Immature natural killer cell (primary cell): ENCODE data around the gene HINFP. TPM values are rescaled to one million over a fixed set of nuclear protein-coding genes. Genes with fewer than 3 reads are reported as not detected.
"Not testable (repeated sequence)": the region's sequence is repeated elsewhere in the genome, so short reads cannot be mapped to it uniquely, and the experiment has no call there.

ENCODE experiments used
- DNase-seq, 3 donors: peaks; one replicate each; pipeline ENCODE4 v3.0.0; 2022; ENCODE audit warnings: mixed read lengths in 1 of 3
- H3K27ac Mint-ChIP-seq, 6 donors: one replicate each; pipeline ENCODE4 v1.8.0; 2020; ENCODE audit warnings: mixed read lengths in 6 of 6, mild to moderate bottlenecking in 5 of 6, inconsistent platforms in 4 of 6, moderate library complexity in 3 of 6
- H3K27me3 Mint-ChIP-seq, 3 donors: one replicate each; pipeline ENCODE4 v1.8.0; 2020 to 2021; ENCODE audit warnings: low read depth in 3 of 3, mild to moderate bottlenecking in 3 of 3, mixed read lengths in 3 of 3, moderate library complexity in 3 of 3, inconsistent platforms in 1 of 3
- H3K36me3 Mint-ChIP-seq, 3 donors: one replicate each; pipeline ENCODE4 v1.8.0; 2020; ENCODE audit warnings: mixed read lengths in 3 of 3, inconsistent platforms in 2 of 3, mild to moderate bottlenecking in 2 of 3
- H3K4me1 Mint-ChIP-seq, 2 donors: one replicate each; pipeline ENCODE4 v1.8.0; 2020; ENCODE audit warnings: inconsistent platforms in 2 of 2, mild to moderate bottlenecking in 2 of 2, mixed read lengths in 2 of 2, moderate library complexity in 1 of 2
- H3K4me3 Mint-ChIP-seq, 5 donors: one replicate each; pipeline ENCODE4 v1.8.0; 2020; ENCODE audit warnings: mild to moderate bottlenecking in 5 of 5, mixed read lengths in 5 of 5, inconsistent platforms in 3 of 5, moderate library complexity in 3 of 5
- H3K9me3 Mint-ChIP-seq, 6 donors: one replicate each; pipeline ENCODE4 v1.8.0; 2020; ENCODE audit warnings: mild to moderate bottlenecking in 6 of 6, mixed read lengths in 6 of 6, inconsistent platforms in 4 of 6, moderate library complexity in 3 of 6
- polyA plus RNA-seq, 3 donors: library from polyadenylated mRNA; unstranded; fragments of 300-500 nt; fragmentation: Illumina TruSeq; gene quantifications; one replicate each; pipeline ENCODE4 v1.2.3, GENCODE V29; 2021

Gene HINFP
- polyA plus RNA-seq, 3 donors from 2014 or later, result 9.2 to 18.6 (median 11.0) TPM

GRCh38 chr11:119157063-119157462 is 35.7 kb downstream of the HINFP start:
- no peak overlapping the region for H3K4me3 Mint-ChIP-seq
- H3K27me3 Mint-ChIP-seq, result peaks cover 5 to 9% (median 5%) of the 10 kb centered on the region in 3 donors

DNA sequence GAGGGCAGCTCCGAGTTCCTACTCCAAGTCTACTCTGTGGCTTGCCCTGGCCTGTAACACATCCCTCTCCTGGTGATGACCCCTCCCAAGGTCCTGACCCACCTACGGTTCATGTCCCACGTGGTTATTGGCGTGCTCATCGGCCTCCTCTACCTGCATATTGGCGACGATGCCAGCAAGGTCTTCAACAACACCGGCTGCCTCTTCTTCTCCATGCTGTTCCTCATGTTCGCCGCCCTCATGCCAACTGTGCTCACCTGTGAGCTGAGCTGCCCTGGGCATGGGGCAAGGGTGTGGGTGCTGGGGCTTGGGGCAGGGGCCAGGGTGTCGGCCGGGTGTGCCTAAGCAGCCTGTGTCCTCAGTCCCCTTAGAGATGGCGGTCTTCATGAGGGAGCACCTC is 37.1 kb downstream of the HINFP start:
- DNase-seq, result no peak
- no peak overlapping the region for H3K27ac Mint-ChIP-seq
- no peak overlapping the region for H3K4me3 Mint-ChIP-seq
- H3K4me1 Mint-ChIP-seq, result no peaks in the 10 kb centered on the region
- H3K9me3 Mint-ChIP-seq, result no peaks in the 10 kb centered on the region
- H3K36me3 Mint-ChIP-seq, result no peaks in the 10 kb centered on the region
- peaks cover 4 to 5% (median 5%) of the 10 kb centered on the region in 3 donors for H3K27me3 Mint-ChIP-seq

More at GRCh38 chr11:119157063-119157462, 35.7 kb downstream of the HINFP start:
- Mint-ChIP-seq H3K27ac (no peak overlapping the region), H3K36me3 (no peaks in the 10 kb centered on the region), H3K9me3 (no peaks in the 10 kb centered on the region), H3K4me1 (no peaks in the 10 kb centered on the region)
- DNase-seq, result no peak

GRCh38 chr11:119160151-119160550 is 38.8 kb downstream of the HINFP start:
- Mint-ChIP-seq H3K27ac (no peak overlapping the region), H3K36me3 (no peaks in the 10 kb centered on the region), H3K9me3 (no peaks in the 10 kb centered on the region), H3K27me3 (peaks cover 0 to 2% (median 1%) of the 10 kb centered on the region in 3 donors), H3K4me3 (no peak overlapping the region), H3K4me1 (no peaks in the 10 kb centered on the region)
- no peak for DNase-seq

DNA sequence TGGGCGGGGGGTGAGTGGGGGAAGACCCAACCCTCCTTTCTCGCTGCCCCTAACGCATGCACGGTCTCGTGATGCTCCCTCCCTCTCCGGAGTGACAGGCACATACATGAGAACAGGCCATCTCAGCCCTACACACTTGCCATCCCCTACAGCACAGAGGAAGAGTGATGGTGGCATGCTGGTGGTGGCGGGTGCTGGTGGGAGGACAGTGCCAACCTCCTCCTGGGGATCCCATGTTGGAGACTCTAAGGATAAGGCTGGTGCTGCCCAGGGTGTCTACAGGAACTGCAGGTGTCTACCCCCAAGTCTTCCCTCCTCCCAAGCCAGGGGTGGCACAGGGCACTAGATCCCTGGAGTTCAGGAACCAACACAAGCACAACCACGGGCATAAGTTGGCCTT is 40.5 kb downstream of the HINFP start:
- Mint-ChIP-seq H3K36me3 (no peaks in the 10 kb centered on the region), H3K4me1 (no peaks in the 10 kb centered on the region), H3K27ac (no peak overlapping the region), H3K27me3 (no peaks in the 10 kb centered on the region), H3K9me3 (no peaks in the 10 kb centered on the region), H3K4me3 (no peak overlapping the region)
- no peak for DNase-seq

DNA sequence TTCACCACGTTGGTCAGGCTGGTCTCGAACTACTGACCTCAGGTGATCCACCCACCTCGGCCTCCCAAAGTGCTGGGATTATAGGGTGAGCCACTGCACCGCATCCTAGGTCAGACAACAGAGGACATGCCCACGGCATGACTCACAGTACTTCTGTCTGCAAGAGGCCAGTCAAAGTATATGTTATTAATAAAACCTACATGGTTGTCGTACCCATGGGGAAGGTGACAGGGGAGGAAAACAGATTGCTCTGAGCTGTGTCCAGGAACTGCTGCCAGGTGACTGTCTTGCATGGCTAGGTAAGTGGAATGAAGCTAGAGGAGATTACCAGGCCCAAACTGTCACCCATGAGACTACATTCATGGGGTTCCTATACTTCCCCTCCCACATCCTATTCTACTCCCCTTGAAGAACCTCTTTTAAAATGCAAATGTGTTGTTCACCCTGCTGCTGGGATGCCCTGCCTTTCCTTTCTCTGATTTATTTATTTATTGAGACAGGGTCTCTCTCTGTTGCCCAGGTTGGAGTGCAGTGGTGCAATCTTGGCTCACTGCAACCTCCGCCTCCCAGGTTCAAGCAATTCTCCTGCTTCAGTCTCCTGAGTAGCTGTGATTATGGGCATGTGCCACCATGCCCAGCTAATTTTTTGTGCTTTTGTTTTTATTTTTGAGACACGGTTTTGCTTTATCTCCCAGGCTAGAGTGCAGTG is 45.1 kb downstream of the HINFP start:
- H3K36me3 Mint-ChIP-seq, result no peaks in the 10 kb centered on the region
- H3K9me3 Mint-ChIP-seq, result no peaks in the 10 kb centered on the region
- H3K4me3 Mint-ChIP-seq, result no peak overlapping the region
- peaks cover 0 to 2% (median 0%) of the 10 kb centered on the region in 3 donors for H3K27me3 Mint-ChIP-seq
- DNase-seq, result no peak
- peaks cover 5 to 14% of the 10 kb centered on the region in 2 donors for H3K4me1 Mint-ChIP-seq
- H3K27ac Mint-ChIP-seq, result no peak overlapping the region

GRCh38 chr11:119167077-119167458 is 45.7 kb downstream of the HINFP start:
- not testable (repeated sequence) for H3K9me3 Mint-ChIP-seq, H3K27me3 Mint-ChIP-seq, H3K27ac Mint-ChIP-seq, DNase-seq, H3K36me3 Mint-ChIP-seq, H3K4me3 Mint-ChIP-seq
- H3K4me1 Mint-ChIP-seq, result peaks cover 5 to 14% of the 10 kb centered on the region in 2 donors

DNA sequence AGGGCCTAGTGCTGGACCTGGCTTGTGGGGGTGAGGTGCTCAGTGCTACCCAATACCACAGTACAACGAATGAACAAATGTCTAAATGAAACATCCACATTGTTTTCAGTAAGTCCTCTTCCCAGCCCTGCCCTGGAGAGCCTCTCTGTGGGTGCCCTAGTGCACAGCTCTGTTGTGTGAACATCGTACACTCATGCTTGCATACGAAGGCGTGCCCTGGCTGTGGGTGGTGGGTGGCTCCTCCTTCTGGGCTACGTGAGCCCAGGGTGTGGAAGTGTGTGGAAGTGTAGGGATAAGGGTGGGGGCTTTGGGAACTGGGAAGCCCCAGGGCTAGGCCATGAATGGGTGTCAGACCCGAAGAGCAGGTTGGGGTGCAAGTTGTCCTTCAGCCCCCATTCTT is 46.6 kb downstream of the HINFP start:
- no peaks in the 10 kb centered on the region for H3K9me3 Mint-ChIP-seq
- no peaks in the 10 kb centered on the region for H3K36me3 Mint-ChIP-seq
- no peak for DNase-seq
- peak overlapping the region in 4 of 5 donors; percentile 81 to 88 (median 83) for H3K4me3 Mint-ChIP-seq
- H3K27ac Mint-ChIP-seq, result peak overlapping the region; percentile 76 to 93 (median 89)
- H3K27me3 Mint-ChIP-seq, result peaks cover 0 to 2% (median 0%) of the 10 kb centered on the region in 3 donors
- peaks cover 5 to 14% of the 10 kb centered on the region in 2 donors for H3K4me1 Mint-ChIP-seq

DNA sequence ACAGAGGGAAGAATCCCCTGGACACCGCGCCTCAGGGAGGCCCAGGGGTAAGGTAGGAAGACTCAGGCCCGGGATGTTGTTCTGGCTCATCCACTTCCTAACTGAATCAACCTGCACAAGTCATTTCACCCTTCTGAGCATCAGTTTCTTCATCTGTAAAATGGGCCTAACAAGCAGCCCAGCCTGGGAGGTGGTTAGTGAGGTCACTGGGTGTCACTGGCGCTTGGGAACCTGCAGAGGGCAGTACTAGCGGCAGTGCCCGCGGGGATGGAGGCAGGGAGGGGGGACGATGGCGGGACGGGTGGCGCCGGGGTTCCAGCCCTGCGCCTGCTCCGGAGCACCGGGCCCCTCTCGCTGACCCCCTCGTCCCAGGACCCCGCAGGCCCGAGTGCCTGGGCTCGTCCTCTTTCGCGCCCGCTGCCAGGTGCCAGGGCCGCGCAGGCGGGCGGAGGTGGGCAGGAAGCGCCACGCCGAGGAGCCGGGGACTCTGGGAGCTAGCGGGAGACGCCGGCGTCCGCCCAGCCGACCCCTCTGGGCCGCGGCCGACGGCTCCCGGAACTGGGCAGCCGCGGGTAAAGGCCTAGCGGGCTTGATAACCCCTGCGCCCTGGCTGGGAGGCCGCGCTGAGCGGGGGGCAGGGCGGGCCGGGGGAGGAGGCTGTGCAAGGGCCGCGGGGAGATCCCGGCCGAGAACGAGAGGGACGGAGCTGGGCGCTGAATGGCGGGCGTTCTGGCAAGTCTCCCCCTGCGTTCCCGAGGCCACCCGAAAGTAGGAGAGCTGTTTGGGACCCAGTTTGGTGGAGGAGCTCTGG is 47.3 kb downstream of the HINFP start, which contains the start of gene NLRX1:
NLRX1 (plus strand) TSS at position 255 of the 811 bp plus-strand sequence. CDS start 2,679 bp downstream, outside the sequence.
- Mint-ChIP-seq H3K36me3 (no peaks in the 10 kb centered on the region), H3K27ac (peak within 1 kb of the TSS; percentile 85 to 93 (median 91))

DNA sequence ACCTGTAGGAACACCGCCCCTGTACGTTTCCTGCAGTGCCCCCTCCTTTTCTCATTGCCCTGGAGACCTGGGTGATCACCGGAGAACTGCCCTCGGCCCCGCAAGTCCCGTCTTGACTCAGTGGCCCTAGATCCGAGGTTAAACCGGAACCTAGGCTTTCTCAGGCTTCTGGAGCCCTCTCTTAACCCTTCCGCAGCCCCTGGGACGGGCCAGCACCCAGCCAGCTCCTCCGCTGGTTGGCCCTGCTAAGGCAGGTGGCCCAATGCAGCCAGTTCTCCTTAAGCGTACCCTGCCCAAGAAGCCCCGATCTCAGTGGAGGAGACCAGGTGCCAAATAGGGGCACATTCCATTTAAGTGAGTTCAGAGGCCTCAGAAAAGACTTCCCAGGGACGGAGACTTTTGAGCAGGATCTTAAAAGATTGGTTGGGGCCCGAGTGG is 47.9 kb downstream of the HINFP start:
- H3K27me3 Mint-ChIP-seq, result peaks cover 0 to 2% (median 0%) of the 10 kb centered on the region in 3 donors
- H3K36me3 Mint-ChIP-seq, result peaks cover 0 to 4% (median 0%) of the 10 kb centered on the region in 3 donors
- no peak for DNase-seq
- H3K9me3 Mint-ChIP-seq, result no peaks in the 10 kb centered on the region
- H3K27ac Mint-ChIP-seq, result peak overlapping the region; percentile 85 to 93 (median 91)
- H3K4me3 Mint-ChIP-seq, result peak overlapping the region; percentile 87 to 89 (median 88)
- H3K4me1 Mint-ChIP-seq, result peaks cover 5 to 14% of the 10 kb centered on the region in 2 donors

More for the DNA sequence above, 47.3 kb downstream of the HINFP start, which contains the start of gene NLRX1:
- Mint-ChIP-seq H3K27me3 (peaks cover 0 to 2% (median 0%) of the 10 kb centered on the region in 3 donors), H3K4me3 (peak within 1 kb of the TSS; percentile 87 to 89 (median 88)), H3K4me1 (peaks cover 5 to 14% of the 10 kb centered on the region in 2 donors), H3K9me3 (no peaks in the 10 kb centered on the region)
- DNase-seq, result peak; percentile 79 to 84 (median 83)

DNA sequence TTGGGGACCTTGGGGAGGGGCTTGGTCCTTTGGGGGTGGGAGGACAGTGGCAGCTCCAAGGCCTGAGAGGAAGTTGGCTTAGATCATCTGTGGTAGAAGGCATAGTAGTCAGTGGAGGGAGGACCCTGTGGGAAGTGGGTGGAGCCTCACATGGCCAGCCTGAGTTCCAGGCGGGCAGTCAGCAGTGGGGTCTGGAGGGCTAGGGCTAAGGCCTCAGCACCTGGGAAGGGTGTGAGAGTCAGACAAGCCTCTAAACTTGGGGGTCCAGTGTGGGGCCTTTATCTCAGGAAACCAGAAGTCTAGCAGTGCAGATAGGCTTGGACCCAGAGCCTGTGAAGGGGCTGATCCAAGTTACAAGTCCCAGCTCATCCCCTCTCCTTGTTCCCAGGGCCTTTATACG is 51.1 kb downstream of the HINFP start:
- Mint-ChIP-seq H3K27me3 (peaks cover 0 to 2% (median 0%) of the 10 kb centered on the region in 3 donors), H3K4me3 (no peak overlapping the region), H3K4me1 (peaks cover 5 to 17% of the 10 kb centered on the region in 2 donors), H3K9me3 (no peaks in the 10 kb centered on the region), H3K27ac (no peak overlapping the region), H3K36me3 (peaks cover 0 to 16% (median 0%) of the 10 kb centered on the region in 3 donors)
- no peak for DNase-seq

DNA sequence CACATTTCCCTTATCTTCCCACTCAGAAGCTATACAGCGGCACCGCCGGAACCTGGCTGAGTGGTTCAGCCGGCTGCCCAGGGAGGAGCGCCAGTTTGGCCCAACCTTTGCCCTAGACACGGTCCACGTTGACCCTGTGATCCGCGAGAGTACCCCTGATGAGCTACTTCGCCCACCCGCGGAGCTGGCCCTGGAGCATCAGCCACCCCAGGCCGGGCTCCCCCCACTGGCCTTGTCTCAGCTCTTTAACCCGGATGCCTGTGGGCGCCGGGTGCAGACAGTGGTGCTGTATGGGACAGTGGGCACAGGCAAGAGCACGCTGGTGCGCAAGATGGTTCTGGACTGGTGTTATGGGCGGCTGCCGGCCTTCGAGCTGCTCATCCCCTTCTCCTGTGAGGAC is 52.1 kb downstream of the HINFP start:
- H3K9me3 Mint-ChIP-seq, result no peaks in the 10 kb centered on the region
- no peak overlapping the region for H3K27ac Mint-ChIP-seq
- H3K4me3 Mint-ChIP-seq, result no peak overlapping the region
- no peak for DNase-seq
- peaks cover 5 to 12% of the 10 kb centered on the region in 2 donors for H3K4me1 Mint-ChIP-seq
- H3K27me3 Mint-ChIP-seq, result peaks cover 0 to under 1% (median 0%) of the 10 kb centered on the region in 3 donors
- H3K36me3 Mint-ChIP-seq, result peaks cover 0 to 16% (median 0%) of the 10 kb centered on the region in 3 donors

- no peak for DNase-seq
- H3K27ac Mint-ChIP-seq, result no peak overlapping the region
- no peaks in the 10 kb centered on the region for H3K27me3 Mint-ChIP-seq
- H3K36me3 Mint-ChIP-seq, result peaks cover 0 to 23% (median 5%) of the 10 kb centered on the region in 3 donors
- H3K9me3 Mint-ChIP-seq, result no peaks in the 10 kb centered on the region
- no peak overlapping the region for H3K4me3 Mint-ChIP-seq
- peaks cover 0 to 2% of the 10 kb centered on the region in 2 donors for H3K4me1 Mint-ChIP-seq
Measured at GRCh38 chr11:119175493-119176077, 54.2 kb downstream of the HINFP start.

DNA sequence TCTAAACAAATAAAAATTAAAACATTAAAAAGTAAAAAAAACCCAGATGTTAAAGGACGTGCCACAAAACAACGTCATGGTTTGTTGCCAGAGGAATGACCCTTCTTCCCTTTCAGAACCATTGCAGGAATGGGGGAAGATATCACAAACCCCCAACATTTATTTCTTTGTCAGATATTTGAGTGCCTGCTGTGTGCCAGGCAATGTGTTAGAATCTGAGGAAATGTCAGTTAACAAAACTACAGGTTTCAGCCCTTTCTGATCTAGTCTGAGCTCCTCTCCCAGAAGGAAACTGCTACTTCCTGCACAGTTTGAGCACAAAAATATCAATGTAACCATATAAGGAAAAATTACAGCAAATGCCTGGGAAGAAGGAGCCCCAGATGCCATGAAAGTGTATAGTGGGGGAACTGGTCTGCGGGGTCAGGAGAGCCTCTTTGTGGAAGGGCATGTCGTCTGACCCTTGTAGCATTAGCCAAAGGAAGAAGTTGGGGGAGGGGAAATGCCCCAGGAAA is 56.8 kb downstream of the HINFP start:
- no peak overlapping the region for H3K4me3 Mint-ChIP-seq
- DNase-seq, result no peak
- H3K27ac Mint-ChIP-seq, result no peak overlapping the region
- H3K27me3 Mint-ChIP-seq, result no peaks in the 10 kb centered on the region
- H3K36me3 Mint-ChIP-seq, result peaks cover 0 to 23% (median 5%) of the 10 kb centered on the region in 3 donors
- H3K9me3 Mint-ChIP-seq, result no peaks in the 10 kb centered on the region
- H3K4me1 Mint-ChIP-seq, result peaks cover 0 to 2% of the 10 kb centered on the region in 2 donors
